ENCODE measurements around the gene ARL17B.
"Not testable (repeated sequence)": the region's sequence is repeated elsewhere in the genome, so short reads cannot be mapped to it uniquely, and the experiment has no call there.

Gene ARL17B

DNA sequence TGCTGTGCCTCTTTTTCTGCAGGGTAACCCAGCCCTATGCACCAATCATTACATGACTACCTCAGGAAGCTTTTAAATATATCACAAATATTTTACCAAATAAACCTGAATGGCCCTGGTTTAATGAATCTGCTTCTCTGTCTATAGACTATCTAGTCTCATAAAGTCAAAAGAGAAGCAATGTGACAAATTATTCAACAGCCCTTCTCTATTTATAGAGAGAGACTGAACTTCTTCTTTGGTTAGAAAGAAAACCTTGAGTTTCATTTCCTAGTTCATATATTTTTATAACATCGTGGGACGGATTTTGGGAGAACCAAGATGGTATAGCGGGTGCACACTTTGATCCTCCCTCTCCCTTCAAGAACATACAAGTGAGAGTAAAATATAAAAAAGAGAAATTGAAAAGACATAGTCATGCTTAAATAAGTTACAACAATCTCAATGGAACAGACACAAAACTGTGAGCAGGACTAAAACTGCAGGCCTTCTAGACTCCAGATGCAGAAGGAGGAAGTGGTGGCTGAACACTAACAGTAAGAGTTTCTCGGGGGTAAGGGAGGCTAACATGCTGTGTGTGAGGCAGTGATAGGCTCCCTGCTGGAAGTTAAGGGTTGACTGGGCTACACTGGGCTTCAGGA is 70.5 kb downstream of the ARL17B start:
- peak; percentile 51 for DNase-seq (ENCODE audit: low spot score)

DNA sequence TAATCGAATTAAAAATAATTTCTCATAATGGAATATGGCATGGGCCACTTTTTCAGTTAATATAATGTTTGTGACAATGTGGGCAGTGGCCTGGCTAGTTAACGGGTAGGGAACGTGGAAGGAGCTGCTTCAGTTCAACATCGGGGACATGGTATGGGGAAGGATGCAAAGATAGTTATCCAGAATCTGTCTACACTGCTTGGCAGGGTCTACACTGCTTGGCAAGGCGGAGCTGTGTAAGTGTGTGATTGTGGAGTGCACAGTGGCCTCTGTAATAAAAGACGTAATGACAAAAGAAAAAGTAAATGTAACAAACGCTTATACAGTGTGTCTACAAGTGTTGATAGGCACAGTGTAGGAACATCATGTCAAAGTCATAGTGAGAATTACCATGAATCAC is 74.0 kb downstream of the ARL17B start:
- DNase-seq (ENCODE audit: low spot score): not testable (repeated sequence)

GRCh38 chr17:46286764-46287221 is 74.8 kb downstream of the ARL17B start:
- peak; percentile 94 for DNase-seq (ENCODE audit: low spot score)

GRCh38 chr17:46285500-46285899 is 76.1 kb downstream of the ARL17B start:
- not testable (repeated sequence) for DNase-seq (ENCODE audit: low spot score)

- not testable (repeated sequence) for DNase-seq (ENCODE audit: low spot score)
Measured at GRCh38 chr17:46284467-46284866, 77.1 kb downstream of the ARL17B start.

DNA sequence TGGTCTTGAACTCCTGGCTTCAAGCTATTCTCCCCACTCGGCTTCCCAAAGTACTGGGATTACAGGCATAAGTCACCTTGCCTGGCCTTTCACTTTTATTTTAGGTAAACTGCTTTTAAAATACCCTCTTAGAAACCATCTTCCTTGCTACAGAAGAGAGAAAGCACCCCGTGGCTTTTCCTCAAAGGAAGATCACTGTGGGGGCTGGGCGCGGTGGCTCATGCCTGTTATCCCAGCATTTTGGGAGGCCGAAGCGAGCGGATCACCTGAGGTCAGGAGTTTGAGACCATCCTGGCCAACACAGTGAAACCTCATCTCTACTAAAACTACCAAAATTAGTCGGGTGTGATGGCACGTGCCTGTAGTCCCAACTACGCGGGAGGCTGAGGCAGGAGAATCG is 78.9 kb downstream of the ARL17B start:
- DNase-seq (ENCODE audit: low spot score): not testable (repeated sequence)

DNA sequence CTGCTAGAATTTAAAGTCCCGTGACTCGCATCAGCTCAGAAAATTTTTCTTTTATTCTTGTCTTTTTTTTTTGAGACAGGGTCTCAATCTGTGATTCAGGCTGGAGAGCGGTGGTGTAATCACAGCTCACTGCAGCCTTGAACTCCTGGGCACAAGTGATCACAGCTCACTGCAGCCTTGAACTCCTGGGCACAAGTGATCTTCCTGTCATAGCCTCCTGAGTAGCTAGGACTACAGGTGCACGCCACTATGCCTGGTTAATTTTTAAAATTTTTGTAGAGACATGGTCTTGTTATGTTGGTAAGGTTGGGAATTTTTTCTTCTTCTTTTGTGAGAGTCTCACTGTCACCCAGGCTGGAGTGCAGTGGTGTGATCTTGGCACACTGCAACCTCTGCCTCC is 80.2 kb downstream of the ARL17B start:
- not testable (repeated sequence) for DNase-seq (ENCODE audit: low spot score)

DNA sequence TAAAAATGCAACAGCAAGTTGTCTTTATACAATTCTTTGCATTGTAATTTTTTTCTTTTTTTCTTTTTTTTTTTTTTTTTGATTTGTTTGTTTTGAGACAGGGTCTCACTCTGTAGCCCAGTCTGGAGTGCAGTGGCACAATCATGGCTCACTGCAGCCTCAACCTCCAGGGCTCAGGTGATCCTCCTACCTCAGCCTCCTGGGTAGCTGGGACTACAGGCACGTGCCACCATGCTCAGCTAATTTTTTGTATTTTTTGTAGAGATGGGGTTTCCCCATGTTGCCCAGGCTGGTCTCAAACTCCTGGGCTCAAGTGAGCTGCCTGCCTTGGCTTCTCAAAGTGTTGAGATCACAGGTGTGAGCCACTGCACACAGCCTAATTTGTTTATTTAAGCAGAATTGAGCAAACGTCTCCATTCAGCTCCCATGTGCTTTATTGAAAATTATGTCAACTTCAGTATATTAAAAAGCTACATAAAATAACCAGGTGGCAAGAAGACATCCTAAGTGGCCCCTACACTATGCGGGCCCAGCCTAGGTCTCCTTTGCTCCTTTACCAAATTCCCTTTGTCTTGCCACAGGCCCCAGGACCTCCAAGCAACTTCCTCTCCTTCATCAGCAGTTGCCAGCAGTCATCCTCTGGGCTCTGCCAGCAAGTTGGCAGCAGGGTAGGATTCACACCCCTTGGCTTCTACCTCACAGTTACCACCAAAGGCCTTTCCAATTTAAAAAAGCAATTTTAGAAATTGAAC is 84.7 kb downstream of the ARL17B start:
- DNase-seq (ENCODE audit: low spot score): not testable (repeated sequence)

DNA sequence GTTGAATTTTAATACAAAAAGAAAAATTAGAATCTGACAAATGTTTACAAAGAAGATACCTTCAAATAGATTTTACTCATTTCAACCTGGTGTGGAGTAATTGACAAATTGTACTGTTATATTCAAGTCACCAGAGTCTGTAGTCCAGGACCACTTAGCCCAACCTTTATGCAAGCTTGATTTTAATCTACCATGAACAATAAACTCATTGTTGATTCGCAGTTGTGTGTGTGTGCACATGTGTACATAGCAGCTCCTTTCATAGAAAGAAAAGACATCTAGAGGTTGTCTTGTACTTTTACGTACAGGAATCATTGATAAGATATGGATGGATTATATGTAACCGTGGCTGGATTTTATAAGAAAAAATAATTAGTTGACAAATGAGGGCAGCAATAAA is 87.3 kb downstream of the ARL17B start:
- no peak for DNase-seq (ENCODE audit: low spot score)

DNA sequence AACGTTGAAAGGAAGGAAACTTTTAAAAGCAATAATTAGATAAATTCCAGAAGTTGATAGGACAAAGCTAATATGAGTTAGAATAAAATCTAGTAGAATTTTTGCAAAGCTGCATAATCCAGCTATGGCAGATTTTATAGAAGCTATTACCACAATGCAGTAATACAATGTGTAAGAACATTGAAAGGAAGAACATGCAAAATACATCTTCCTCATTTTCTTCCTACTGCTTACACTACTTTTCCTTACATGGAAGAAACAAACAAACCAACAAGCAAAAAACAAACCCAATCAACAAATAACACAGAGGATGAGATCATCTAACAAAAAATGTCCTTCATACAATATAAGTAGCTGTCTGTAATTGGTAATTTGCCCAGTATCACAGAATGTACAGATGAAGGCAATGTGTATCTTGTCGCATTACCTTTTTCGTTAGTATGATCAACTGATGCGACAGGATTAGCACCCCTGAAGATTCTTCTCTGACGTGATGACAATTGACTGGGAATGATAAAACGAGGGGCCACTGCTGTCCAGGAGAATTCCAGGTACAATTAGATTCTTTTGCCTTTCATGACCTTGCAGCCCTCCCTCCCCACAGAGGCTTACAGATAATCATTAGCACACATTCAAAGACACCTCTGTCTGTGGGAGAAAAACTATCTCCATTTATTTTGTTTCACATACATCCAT is 87.9 kb downstream of the ARL17B start:
- no peak for DNase-seq (ENCODE audit: low spot score)

GRCh38 chr17:46270032-46270431 is 91.5 kb downstream of the ARL17B start:
- DNase-seq (ENCODE audit: low spot score): no peak

DNA sequence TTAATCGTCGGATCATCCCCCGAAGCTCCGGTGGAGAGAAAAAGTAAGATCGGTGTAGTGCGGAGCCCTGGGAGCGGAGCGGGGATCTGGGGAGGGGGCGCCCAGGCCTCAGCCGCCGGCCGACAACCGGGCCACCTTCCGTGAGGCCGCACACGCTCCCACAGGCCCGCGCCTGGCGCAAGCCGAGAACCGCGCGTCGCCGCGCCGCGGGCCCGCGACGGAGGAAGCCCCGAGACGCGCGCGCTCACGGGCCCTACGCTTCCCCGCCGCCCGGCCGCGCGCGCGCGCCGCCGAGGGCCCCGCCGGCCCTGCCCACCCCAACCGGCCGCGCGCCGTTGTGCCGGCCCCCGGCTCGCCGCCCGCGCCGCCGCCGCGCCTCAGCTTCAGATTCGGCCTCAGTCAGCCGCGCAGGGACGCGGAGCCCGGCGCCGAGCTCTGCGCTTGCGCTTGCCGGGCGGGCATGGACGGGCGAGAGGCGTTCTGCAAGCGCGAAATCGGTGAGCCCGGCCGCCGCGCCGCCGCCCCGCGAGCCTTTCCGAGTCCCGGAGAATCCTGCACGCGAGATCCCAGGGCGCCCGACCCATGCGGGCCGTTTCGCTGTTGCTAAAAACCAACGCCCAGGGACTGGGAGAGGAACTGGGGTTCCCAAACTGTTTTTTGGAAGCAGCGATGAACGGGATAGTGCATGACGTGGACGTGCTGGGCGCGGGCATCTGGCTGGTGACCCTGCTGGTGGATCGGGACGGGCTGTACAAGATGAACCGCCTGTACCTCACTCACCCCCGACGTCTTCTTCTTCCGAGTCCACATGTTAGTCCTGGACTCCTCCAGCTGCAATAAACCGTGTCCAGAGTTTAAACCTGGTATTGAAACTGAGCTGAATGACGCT is 94.7 kb downstream of the ARL17B start:
- peak; percentile 92 for DNase-seq (ENCODE audit: low spot score)

GRCh38 chr17:46266063-46266655 is 95.4 kb downstream of the ARL17B start:
- DNase-seq (ENCODE audit: low spot score): peak; percentile 33

DNA sequence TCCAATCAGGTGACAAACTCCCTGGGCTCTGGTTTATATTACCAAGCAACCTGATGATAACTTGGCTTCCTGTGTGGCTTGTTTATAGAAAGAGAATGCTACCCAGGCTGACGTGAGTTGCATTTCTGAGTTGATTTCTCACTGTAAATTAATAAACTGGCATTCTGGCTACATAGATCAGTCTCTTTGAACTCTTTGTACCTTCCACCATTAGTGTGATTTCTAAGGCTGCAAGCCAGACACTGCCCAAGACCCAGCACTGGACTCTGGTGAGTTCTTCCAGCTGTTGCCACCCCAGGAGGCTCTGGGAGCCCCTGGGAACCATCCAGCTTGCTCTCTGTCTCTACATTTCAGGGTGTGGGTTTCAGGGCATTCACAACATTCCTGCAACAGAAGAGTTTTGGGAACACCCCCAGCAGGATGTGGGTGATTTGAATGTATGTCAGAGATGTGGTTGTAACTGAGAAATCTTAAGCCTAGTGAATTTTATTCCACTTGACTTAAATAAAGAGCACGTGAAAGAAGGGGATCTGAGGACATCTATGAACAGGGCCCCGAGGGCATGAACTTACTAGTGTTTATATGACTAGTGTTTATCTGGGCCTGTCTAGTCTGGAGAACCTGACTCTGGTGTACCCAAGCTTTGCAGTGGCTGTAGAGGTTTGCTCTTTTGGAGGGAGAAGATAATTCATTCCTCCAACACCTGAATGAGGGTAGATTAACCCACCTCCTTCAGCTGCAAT is 96.9 kb downstream of the ARL17B start:
- no peak for DNase-seq (ENCODE audit: low spot score)

DNA sequence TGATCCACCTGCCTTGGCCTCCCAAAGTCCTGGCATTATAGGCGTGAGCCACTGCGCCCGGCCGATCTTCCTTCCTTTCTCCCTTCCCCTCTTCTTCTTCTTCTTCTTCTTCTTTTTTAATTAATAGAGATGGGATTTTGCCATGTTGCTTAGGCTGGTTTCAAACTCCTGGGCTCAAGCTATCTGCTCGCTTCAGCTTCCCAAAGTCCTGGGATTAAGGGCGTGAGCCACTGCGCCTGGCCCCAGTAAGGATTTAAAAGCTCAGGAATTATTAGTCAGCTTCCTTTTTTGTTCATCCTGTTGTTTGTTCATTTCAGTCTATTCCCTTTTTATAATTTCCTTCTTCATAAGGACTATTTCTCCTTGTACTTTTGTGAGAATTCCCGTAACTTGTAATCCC is 99.3 kb downstream of the ARL17B start:
- DNase-seq (ENCODE audit: low spot score): no peak

- not testable (repeated sequence) for DNase-seq (ENCODE audit: low spot score)
Measured at GRCh38 chr17:46259845-46260661, 101.5 kb downstream of the ARL17B start.

DNA sequence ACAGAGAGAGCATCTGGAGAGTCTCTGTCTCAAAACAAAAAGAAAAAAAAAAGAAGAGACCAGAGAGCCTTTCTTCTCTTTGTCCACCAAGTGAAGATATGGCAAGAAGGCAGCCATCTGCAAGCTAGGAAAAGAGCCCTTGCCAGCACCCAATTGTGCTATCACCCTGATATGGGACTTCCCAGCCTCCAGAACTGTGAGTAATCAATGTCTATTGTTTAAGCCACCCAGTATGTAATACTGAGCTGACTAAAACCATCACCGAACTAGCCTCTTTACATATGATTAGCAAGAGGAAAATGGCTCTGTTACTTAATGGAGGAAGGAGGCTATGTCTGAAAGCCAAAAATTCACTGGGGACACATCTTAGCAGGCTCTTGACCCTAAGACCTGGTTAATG is 105.2 kb downstream of the ARL17B start:
- not testable (repeated sequence) for DNase-seq (ENCODE audit: low spot score)

- not testable (repeated sequence) for DNase-seq (ENCODE audit: low spot score)
Measured at GRCh38 chr17:46254215-46254614, 107.4 kb downstream of the ARL17B start.

GRCh38 chr17:46253722-46254121 is 107.8 kb downstream of the ARL17B start:
- peak; percentile 67 for DNase-seq (ENCODE audit: low spot score)

DNA sequence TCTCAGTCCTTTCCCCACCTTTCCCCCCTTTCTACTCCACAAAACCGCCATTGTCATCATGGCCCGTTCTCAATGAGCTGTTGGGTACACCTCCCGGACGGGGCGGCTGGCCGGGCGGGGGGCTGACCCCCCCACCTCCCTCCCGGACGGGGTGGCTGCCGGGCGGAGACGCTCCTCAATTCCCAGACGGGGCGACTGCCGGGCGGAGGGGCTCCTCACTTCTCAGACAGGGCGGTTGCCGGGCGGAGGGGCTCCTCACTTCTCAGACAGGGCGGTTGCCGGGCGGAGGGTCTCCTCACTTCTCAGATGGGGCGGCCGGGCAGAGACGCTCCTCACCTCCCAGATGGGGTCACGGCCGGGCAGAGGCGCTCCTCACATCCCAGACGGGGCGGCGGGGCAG is 108.8 kb downstream of the ARL17B start:
- DNase-seq (ENCODE audit: low spot score): not testable (repeated sequence)
